Left renal cortex interstitium (tissue), 4 donors: ENCODE results near the gene SPC25. TPM values are rescaled to one million over a fixed set of nuclear protein-coding genes. Genes with fewer than 3 reads are reported as not detected.
"Not testable (repeated sequence)": the region's sequence is repeated elsewhere in the genome, so short reads cannot be mapped to it uniquely, and the experiment has no call there.

ENCODE experiments used
- DNase-seq, 4 donors: peaks; one replicate each; pipeline ENCODE4 v3.0.0-alpha.2; 2013; ENCODE audit warnings: low read depth in 4 of 4, low spot score in 2 of 4, missing footprints in 1 of 4
- polyA plus RNA-seq, 4 donors: library from polyadenylated mRNA; unstranded; fragments of 120-200 nt; gene quantifications; one replicate each; pipeline ENCODE4 v1.2.1, GENCODE V29; 2013; ENCODE audit not compliant: insufficient read length in 4 of 4

The SPC25 gene
- polyA plus RNA-seq, 4 donors: 15.0 to 19.0 (median 17.7) TPM

GRCh38 chr2:168904358-168904757 lies 14.1 kb upstream of the SPC25 start:
- DNase-seq: no peak

DNA sequence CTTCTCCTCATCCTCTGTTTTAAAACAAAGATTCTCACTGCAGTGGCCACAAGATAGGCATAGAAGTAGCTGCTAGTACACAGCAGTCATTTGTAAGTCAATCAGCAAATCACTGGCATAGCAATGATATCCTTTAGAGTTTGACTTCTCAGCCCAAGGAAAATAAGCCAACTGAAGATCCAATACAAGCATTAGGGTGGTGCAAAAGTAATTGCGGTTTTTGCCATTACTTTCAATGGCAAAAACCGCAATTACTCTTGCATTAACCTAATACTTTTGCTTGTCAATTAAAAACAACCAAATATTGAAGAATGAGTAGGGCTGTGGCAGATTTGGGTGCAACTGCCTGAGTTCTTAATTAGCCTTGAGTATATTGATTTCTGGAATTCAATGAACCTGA lies 13.7 kb upstream of the SPC25 start:
- DNase-seq: no peak

GRCh38 chr2:168901003-168901402 lies 10.8 kb upstream of the SPC25 start, which contains the start of gene G6PC2:
TSS of gene G6PC2 (plus strand) at chr2:168901291. CDS start at chr2:168901332, 41 bp downstream.
- no peak for DNase-seq

- DNase-seq: no peak
These were observed 7.2 kb upstream of the SPC25 start for GRCh38 chr2:168897449-168897848.

- no peak for DNase-seq
These were observed 6.6 kb upstream of the SPC25 start for GRCh38 chr2:168896783-168897182.

DNA sequence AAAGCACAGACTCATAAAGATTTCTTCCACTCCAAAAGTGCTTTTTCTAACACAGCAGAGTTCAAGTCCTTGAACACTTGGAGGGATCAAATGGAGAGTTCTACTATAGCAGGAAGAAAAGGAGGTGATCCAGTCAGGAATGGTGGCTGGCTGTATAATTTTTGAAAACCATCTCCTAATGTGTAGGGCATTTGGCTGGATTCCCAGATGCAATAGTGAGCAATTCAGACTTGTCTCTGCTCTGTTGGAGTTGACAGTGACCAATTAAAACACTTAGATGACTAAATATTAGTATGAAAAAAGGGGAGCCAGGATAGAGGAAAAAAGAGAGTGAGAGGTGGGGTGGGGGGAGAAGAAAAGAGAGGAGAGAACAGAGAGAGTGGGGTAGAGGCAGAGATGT lies 5.5 kb upstream of the SPC25 start:
- DNase-seq: no peak

DNA sequence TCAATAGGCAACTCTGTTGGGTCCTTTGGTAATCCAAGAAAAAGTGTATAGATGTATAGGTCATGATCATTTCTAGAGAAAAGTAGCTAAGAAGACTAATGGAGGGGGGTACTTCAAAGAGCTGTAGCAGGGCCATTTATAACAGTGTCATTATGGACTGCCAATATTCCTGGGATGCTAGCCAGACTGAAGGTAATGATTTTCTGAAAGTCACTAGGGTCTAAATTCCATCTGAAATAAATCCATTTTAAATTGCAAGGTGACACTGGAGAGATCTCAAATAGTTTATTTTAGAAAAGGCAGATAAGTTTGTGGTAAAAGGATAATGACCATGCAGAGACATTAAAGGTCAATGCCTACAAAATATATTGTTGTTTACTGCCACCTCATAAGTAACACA lies 4.5 kb upstream of the SPC25 start:
- DNase-seq: no peak

DNA sequence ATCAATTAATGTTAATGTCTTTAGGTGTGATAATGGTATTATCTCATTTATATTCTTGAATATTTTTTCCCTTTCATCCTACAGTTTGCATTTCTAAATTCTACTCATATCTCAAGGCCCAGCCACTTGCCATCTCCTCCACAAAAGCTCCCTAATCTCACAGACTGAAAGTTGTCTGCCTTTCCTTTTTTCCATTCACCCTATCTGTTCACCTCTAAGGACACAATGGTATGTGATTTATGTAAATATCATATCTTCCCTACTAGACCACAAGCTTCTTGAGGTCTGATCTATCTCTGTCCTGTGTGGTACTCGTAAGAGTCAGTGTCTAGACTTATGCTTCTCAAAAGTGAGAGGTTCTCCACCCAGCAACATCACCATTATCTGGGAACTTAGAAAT lies 3.9 kb upstream of the SPC25 start:
- no peak for DNase-seq

- DNase-seq: no peak
These were observed 2.1 kb upstream of the SPC25 start for GRCh38 chr2:168892327-168892726.

DNA sequence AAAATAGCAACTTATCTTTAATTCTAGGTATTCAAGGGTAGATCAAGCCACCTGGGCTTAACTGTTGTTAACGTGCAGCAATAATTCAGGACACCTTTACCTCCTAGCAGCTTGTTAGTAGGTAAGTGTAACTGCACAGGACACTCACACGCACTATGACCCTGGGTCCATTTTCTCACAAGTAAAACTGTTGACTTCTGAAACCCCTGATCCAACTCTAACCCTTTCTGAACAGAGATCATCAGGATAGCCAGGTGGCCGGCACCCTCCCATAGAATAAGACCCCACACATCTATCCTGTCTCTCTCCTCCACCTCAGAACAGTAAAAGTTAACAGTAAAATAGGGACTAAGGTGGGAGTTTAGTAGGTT lies 610 bp downstream of the SPC25 start:
- no peak for DNase-seq

GRCh38 chr2:168884975-168885374 lies 5.3 kb downstream of the SPC25 start:
- no peak for DNase-seq

DNA sequence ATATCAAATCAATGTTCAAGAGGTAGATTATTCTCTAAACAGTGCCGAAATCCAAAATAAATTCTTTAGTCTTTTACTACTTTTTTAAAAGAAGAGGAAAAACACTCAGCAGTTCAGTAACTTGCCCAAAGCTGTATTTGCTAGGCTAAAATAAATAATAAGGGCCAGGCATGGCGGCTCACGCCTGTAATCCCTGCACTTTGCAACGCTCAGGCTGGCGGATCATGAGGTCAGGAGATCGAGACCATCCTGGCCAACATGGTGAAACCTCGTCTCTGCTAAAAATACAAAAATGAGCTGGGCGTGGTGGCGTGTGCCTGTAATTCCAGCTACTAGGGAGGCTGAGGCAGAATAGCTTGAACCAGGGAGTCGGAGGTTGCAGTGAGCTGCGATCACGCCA lies 8.1 kb downstream of the SPC25 start:
- not testable (repeated sequence) for DNase-seq

DNA sequence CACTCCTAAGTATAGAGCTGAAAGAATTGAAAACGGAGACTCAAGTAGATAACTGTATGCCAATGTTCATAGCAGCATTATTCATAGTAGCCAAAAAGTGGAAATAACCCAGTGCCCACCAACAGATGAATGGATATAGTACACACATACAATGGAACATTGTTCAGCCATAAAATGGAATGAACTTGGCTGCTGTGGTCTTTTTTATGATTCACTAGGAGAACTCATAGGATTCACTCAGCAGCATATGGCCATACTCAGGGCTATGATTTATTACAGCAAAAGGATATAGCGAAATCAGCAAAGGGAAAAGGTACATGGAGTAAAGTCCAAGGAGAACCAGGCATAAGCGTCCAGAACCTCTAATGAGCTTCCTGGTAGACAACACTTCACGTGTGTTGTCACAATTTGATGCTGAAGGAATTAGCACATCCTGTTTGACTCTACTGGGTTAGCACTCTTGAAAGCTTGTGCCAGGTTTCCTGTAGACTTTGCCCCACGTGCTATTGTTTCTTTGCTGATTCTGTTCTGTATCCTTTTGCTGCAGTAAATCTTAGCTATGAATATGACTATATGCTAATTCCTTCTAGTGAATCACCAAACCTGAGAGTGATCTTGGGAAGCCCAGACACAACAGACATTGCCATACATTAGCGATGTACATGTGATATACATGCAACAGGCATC lies 15.7 kb downstream of the SPC25 start:
- no peak for DNase-seq

GRCh38 chr2:168870824-168871223 lies 19.4 kb downstream of the SPC25 start:
- DNase-seq: not testable (repeated sequence)

GRCh38 chr2:168870369-168870768 lies 19.9 kb downstream of the SPC25 start:
- DNase-seq: not testable (repeated sequence)

DNA sequence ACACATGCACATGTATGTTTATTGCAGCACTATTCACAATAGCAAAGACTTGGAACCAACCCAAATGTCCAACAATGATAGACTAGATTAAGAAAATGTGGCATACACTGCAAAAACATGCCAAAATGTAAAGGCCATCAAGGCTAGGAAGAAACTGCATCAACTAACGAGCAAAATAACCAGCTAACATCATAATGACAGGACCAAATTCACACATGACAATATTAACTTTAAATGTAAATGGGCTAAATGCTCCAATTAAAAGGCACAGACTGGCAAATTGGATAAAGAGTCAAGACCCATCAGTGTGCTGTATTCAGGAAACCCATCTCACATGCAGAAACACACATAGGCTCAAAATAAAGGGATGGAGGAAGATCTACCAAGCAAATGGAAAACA lies 23.1 kb downstream of the SPC25 start:
- not testable (repeated sequence) for DNase-seq

GRCh38 chr2:168858146-168858545 lies 32.1 kb downstream of the SPC25 start:
- DNase-seq: no peak

DNA sequence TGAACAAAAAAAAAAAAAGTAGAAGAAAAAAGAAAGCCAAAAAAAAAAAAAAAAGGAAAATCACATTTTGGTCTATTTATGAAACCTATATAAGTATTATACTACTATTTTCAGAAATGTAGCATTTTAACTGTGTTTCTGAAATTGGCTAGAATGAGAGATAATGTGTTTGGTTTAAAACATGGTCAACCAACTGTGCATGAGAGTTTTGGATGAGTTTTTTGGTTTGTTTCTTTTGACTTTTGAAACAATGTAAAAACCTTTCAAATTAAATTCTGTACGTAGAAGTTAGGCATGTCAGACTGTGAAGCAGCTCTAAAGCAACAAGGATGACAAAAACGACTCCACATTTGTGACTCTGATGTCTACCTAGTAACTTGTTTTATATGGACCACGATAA lies 34.6 kb downstream of the SPC25 start:
- DNase-seq: no peak

GRCh38 chr2:168854651-168855050 lies 35.6 kb downstream of the SPC25 start:
- no peak for DNase-seq

GRCh38 chr2:168853471-168853870 lies 36.8 kb downstream of the SPC25 start:
- no peak for DNase-seq

- DNase-seq: no peak
These were observed 37.7 kb downstream of the SPC25 start for GRCh38 chr2:168852481-168852880.

GRCh38 chr2:168851674-168852320 lies 38.4 kb downstream of the SPC25 start:
- no peak for DNase-seq
